Esophagus squamous epithelium (tissue), 4 donors: ENCODE measurements around the gene SMARCD1.

ENCODE experiments used
- POLR2A ChIP-seq, 4 donors: fragments of 450-650 bp; IDR thresholded peaks; one replicate each; pipeline ENCODE4 v1.6.1; 2017; ENCODE audit warnings: antibody characterized with exemption in 4 of 4, mild to moderate bottlenecking in 4 of 4, moderate library complexity in 3 of 4
- TF ChIP-seq, protein P1 (sequence below), 6 experiments: fragments of 450-650 bp in 4 of 6; fragments of 200-600 bp in 2 of 6; sonication (generic) in 2 of 6; IDR thresholded peaks; one replicate each; pipeline ENCODE4 v1.5.1; 2016 to 2019; ENCODE audit warnings: antibody characterized with exemption in 6 of 6, mild to moderate bottlenecking in 4 of 6, moderate library complexity in 4 of 6

DNA sequence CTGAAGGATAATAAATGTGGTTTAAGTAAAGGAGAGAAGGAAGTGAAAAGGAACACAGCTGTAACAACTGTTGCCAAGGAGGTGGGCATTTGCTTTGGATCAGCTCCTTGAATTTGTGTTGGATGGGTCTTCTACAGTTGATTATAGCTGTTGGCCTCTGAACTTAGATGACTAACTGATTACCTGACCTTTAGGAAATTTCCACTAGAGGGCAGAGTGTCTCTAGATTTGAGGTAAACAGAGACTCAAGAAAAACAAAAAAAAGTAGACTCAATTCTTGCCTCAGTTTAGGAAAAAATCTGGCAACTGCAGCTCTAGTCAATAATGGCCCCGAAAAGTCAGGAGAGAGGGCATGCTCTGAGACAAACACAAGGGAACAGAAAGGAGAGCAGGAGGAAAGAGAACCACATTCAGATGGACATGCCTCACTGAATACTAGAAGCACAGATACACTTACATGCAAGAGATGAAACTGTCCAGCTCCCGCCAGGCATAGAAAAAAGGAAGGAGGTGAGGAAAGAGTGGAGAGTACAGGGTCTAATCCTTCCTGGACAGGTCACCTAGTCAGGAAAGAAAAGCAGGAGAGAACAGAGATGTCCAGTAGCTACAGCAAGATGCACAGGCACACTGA is 47.5 kb downstream of the SMARCD1 start:
- TF ChIP-seq, protein P1, sequence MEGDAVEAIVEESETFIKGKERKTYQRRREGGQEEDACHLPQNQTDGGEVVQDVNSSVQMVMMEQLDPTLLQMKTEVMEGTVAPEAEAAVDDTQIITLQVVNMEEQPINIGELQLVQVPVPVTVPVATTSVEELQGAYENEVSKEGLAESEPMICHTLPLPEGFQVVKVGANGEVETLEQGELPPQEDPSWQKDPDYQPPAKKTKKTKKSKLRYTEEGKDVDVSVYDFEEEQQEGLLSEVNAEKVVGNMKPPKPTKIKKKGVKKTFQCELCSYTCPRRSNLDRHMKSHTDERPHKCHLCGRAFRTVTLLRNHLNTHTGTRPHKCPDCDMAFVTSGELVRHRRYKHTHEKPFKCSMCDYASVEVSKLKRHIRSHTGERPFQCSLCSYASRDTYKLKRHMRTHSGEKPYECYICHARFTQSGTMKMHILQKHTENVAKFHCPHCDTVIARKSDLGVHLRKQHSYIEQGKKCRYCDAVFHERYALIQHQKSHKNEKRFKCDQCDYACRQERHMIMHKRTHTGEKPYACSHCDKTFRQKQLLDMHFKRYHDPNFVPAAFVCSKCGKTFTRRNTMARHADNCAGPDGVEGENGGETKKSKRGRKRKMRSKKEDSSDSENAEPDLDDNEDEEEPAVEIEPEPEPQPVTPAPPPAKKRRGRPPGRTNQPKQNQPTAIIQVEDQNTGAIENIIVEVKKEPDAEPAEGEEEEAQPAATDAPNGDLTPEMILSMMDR (IDR thresholded peaks at IDR 0.05), result peak in 4 of 6 experiments; percentile 29 to 70 (median 37)
- no peak for TF ChIP-seq POLR2A (IDR thresholded peaks at IDR 0.05)
